Activated naive CD4-positive, alpha-beta T cell treated with anti-CD3 and anti-CD28 coated beads, Interleukin-2, amount 10 ng/mL, durations not matched to agents 7 days and 5 days (primary cell): ENCODE measurements around the gene OR2H2.
A peak's percentile ranks its signal among the peaks of the same experiment; 100 is the strongest.

Experiments used
- CTCF ChIA-PET: fragments of 350-600 bp; sonication (Branson Sonifier 250); formaldehyde crosslinking; loops from one replicate; lab custom pipeline; 2021; ENCODE audit warnings: antibody characterized with exemption; lab: Charles Lee
- DNase-seq: peaks from one replicate; pipeline ENCODE4 v3.0.0-alpha.2; 2020
- H3K27ac Mint-ChIP-seq: one replicate; pipeline ENCODE4 v1.8.0; 2021; ENCODE audit warnings: mild to moderate bottlenecking, moderate library complexity, mixed read lengths
- H3K27me3 Mint-ChIP-seq: one replicate; pipeline ENCODE4 v1.8.0; 2021; ENCODE audit warnings: mild to moderate bottlenecking, mixed read lengths
- H3K36me3 Mint-ChIP-seq: one replicate; pipeline ENCODE4 v1.8.0; 2021; ENCODE audit warnings: mixed read lengths
- H3K4me1 Mint-ChIP-seq: one replicate; pipeline ENCODE4 v1.8.0; 2021; ENCODE audit warnings: mixed read lengths
- H3K4me3 Mint-ChIP-seq: one replicate; pipeline ENCODE4 v1.8.0; 2021; ENCODE audit warnings: mild to moderate bottlenecking, moderate library complexity, mixed read lengths
- H3K9me3 Mint-ChIP-seq: one replicate; pipeline ENCODE4 v1.8.0; 2021; ENCODE audit warnings: mixed read lengths

Gene OR2H2

GRCh38 chr6:29566856-29567255 lies 18.1 kb upstream of the OR2H2 start:
- H3K4me1 Mint-ChIP-seq, result peaks cover 3% of the 10 kb centered on the region
- H3K27me3 Mint-ChIP-seq, result peaks cover 14% of the 10 kb centered on the region
- CTCF ChIA-PET, result no interaction called here
- no peaks in the 10 kb centered on the region for H3K36me3 Mint-ChIP-seq
- no peak for DNase-seq
- H3K4me3 Mint-ChIP-seq, result no peak overlapping the region
- H3K9me3 Mint-ChIP-seq, result no peaks in the 10 kb centered on the region
- H3K27ac Mint-ChIP-seq, result no peak overlapping the region

GRCh38 chr6:29567541-29567940 lies 17.4 kb upstream of the OR2H2 start:
- no peak overlapping the region for H3K27ac Mint-ChIP-seq
- CTCF ChIA-PET, result no interaction called here
- no peaks in the 10 kb centered on the region for H3K9me3 Mint-ChIP-seq
- no peaks in the 10 kb centered on the region for H3K36me3 Mint-ChIP-seq
- no peak for DNase-seq
- H3K27me3 Mint-ChIP-seq, result peaks cover 17% of the 10 kb centered on the region
- no peak overlapping the region for H3K4me3 Mint-ChIP-seq
- peaks cover 3% of the 10 kb centered on the region for H3K4me1 Mint-ChIP-seq

- no peak for DNase-seq
- Mint-ChIP-seq H3K4me1 (peaks cover 3% of the 10 kb centered on the region), H3K4me3 (no peak overlapping the region), H3K27ac (no peak overlapping the region), H3K36me3 (no peaks in the 10 kb centered on the region), H3K9me3 (no peaks in the 10 kb centered on the region), H3K27me3 (peaks cover 17% of the 10 kb centered on the region)
- CTCF ChIA-PET, result no interaction called here
These were observed 16.9 kb upstream of the OR2H2 start for GRCh38 chr6:29567991-29568390.

- no peak for DNase-seq
- Mint-ChIP-seq H3K4me1 (no peaks in the 10 kb centered on the region), H3K9me3 (no peaks in the 10 kb centered on the region), H3K27me3 (peaks cover 34% of the 10 kb centered on the region), H3K4me3 (no peak overlapping the region), H3K36me3 (no peaks in the 10 kb centered on the region), H3K27ac (no peak overlapping the region)
- CTCF ChIA-PET, result no interaction called here
These were observed 8.9 kb upstream of the OR2H2 start for GRCh38 chr6:29576056-29576455.

- CTCF ChIA-PET, result no interaction called here
- Mint-ChIP-seq H3K36me3 (no peaks in the 10 kb centered on the region), H3K27me3 (peaks cover 35% of the 10 kb centered on the region), H3K4me3 (no peak overlapping the region), H3K9me3 (no peaks in the 10 kb centered on the region), H3K4me1 (no peaks in the 10 kb centered on the region), H3K27ac (no peak overlapping the region)
- DNase-seq, result no peak
These were observed 7.4 kb upstream of the OR2H2 start for GRCh38 chr6:29577544-29577943.

- H3K27me3 Mint-ChIP-seq, result peaks cover 36% of the 10 kb centered on the region
- H3K36me3 Mint-ChIP-seq, result no peaks in the 10 kb centered on the region
- H3K4me1 Mint-ChIP-seq, result no peaks in the 10 kb centered on the region
- no peaks in the 10 kb centered on the region for H3K9me3 Mint-ChIP-seq
- DNase-seq, result peak; percentile 67
- H3K4me3 Mint-ChIP-seq, result no peak overlapping the region
- CTCF ChIA-PET, result interaction anchor here (1.4 kb wide), 1 partner anchor 31 kb away, joined by 4 read pairs; the partner anchor contains the start of gene UBD
- no peak overlapping the region for H3K27ac Mint-ChIP-seq
These were observed 4.6 kb downstream of the OR2H2 start for GRCh38 chr6:29589423-29590048.

GRCh38 chr6:29590218-29590808 lies 5.4 kb downstream of the OR2H2 start:
- H3K27me3 Mint-ChIP-seq, result peaks cover 36% of the 10 kb centered on the region
- DNase-seq, result no peak
- no peaks in the 10 kb centered on the region for H3K36me3 Mint-ChIP-seq
- no peaks in the 10 kb centered on the region for H3K9me3 Mint-ChIP-seq
- no peak overlapping the region for H3K27ac Mint-ChIP-seq
- no peak overlapping the region for H3K4me3 Mint-ChIP-seq
- no peaks in the 10 kb centered on the region for H3K4me1 Mint-ChIP-seq
- CTCF ChIA-PET, result interaction anchor here (1.4 kb wide), 1 partner anchor 31 kb away, joined by 4 read pairs; the partner anchor contains the start of gene UBD

GRCh38 chr6:29591677-29592076 lies 6.8 kb downstream of the OR2H2 start:
- H3K27me3 Mint-ChIP-seq, result peaks cover 32% of the 10 kb centered on the region
- no peaks in the 10 kb centered on the region for H3K36me3 Mint-ChIP-seq
- DNase-seq, result no peak
- H3K27ac Mint-ChIP-seq, result no peak overlapping the region
- CTCF ChIA-PET, result no interaction called here
- no peaks in the 10 kb centered on the region for H3K4me1 Mint-ChIP-seq
- H3K9me3 Mint-ChIP-seq, result no peaks in the 10 kb centered on the region
- no peak overlapping the region for H3K4me3 Mint-ChIP-seq

GRCh38 chr6:29593199-29593855 lies 8.4 kb downstream of the OR2H2 start:
- peaks cover 21% of the 10 kb centered on the region for H3K27me3 Mint-ChIP-seq
- CTCF ChIA-PET, result interaction anchor here (0.6 to 0.7 kb wide), 2 partner anchors 116 to 245 kb away, joined by 3 read pairs; no protein-coding TSS in a partner anchor

GRCh38 chr6:29596381-29596900 lies 11.5 kb downstream of the OR2H2 start:
- Mint-ChIP-seq H3K27me3 (peaks cover 13% of the 10 kb centered on the region), H3K27ac (no peak overlapping the region), H3K4me1 (no peaks in the 10 kb centered on the region), H3K4me3 (no peak overlapping the region), H3K9me3 (no peaks in the 10 kb centered on the region), H3K36me3 (no peaks in the 10 kb centered on the region)
- DNase-seq, result no peak
- CTCF ChIA-PET, result interaction anchor here (1.2 kb wide), 1 partner anchor 57 kb away, joined by 3 read pairs; no protein-coding TSS in a partner anchor

More at GRCh38 chr6:29593199-29593855, 8.4 kb downstream of the OR2H2 start:
- H3K4me3 Mint-ChIP-seq, result no peak overlapping the region
- H3K27ac Mint-ChIP-seq, result no peak overlapping the region
- H3K36me3 Mint-ChIP-seq, result no peaks in the 10 kb centered on the region
- H3K4me1 Mint-ChIP-seq, result no peaks in the 10 kb centered on the region
- H3K9me3 Mint-ChIP-seq, result no peaks in the 10 kb centered on the region
- no peak for DNase-seq

GRCh38 chr6:29597184-29597583 lies 12.3 kb downstream of the OR2H2 start:
- H3K36me3 Mint-ChIP-seq, result no peaks in the 10 kb centered on the region
- no peaks in the 10 kb centered on the region for H3K9me3 Mint-ChIP-seq
- no peak overlapping the region for H3K4me3 Mint-ChIP-seq

GRCh38 chr6:29598172-29598747 lies 13.3 kb downstream of the OR2H2 start:
- no peaks in the 10 kb centered on the region for H3K4me1 Mint-ChIP-seq
- H3K4me3 Mint-ChIP-seq, result no peak overlapping the region
- DNase-seq, result no peak
- H3K36me3 Mint-ChIP-seq, result no peaks in the 10 kb centered on the region
- H3K27me3 Mint-ChIP-seq, result no peaks in the 10 kb centered on the region
- H3K9me3 Mint-ChIP-seq, result no peaks in the 10 kb centered on the region
- no peak overlapping the region for H3K27ac Mint-ChIP-seq
- CTCF ChIA-PET, result no interaction called here

More at GRCh38 chr6:29597184-29597583, 12.3 kb downstream of the OR2H2 start:
- Mint-ChIP-seq H3K4me1 (no peaks in the 10 kb centered on the region), H3K27me3 (peaks cover 10% of the 10 kb centered on the region), H3K27ac (no peak overlapping the region)
- DNase-seq, result no peak
- CTCF ChIA-PET, result interaction anchor here (1.2 kb wide), 1 partner anchor 56 kb away, joined by 3 read pairs; no protein-coding TSS in a partner anchor

GRCh38 chr6:29602564-29603361 lies 17.8 kb downstream of the OR2H2 start:
- Mint-ChIP-seq H3K9me3 (no peaks in the 10 kb centered on the region), H3K27me3 (no peaks in the 10 kb centered on the region), H3K4me1 (no peaks in the 10 kb centered on the region), H3K36me3 (peaks cover 3% of the 10 kb centered on the region), H3K4me3 (no peak overlapping the region), H3K27ac (no peak overlapping the region)
- CTCF ChIA-PET, result interaction anchor here (1.2 to 1.5 kb wide), 3 partner anchors 9 to 51 kb away, joined by 3 read pairs; no protein-coding TSS in a partner anchor
- peak; percentile 27 for DNase-seq
